IPS-NIHi7 (cell line): ENCODE results near the gene DCAF5.

Experiments used
- DNase-seq: peaks from one replicate; pipeline ENCODE4 v3.0.0; 2012; ENCODE audit warnings: mixed read lengths; ENCODE audit errors: extremely low spot score

Gene DCAF5

GRCh38 chr14:69005432-69006148 is 147.3 kb downstream of the DCAF5 start:
- peak; percentile 70 for DNase-seq

DNA sequence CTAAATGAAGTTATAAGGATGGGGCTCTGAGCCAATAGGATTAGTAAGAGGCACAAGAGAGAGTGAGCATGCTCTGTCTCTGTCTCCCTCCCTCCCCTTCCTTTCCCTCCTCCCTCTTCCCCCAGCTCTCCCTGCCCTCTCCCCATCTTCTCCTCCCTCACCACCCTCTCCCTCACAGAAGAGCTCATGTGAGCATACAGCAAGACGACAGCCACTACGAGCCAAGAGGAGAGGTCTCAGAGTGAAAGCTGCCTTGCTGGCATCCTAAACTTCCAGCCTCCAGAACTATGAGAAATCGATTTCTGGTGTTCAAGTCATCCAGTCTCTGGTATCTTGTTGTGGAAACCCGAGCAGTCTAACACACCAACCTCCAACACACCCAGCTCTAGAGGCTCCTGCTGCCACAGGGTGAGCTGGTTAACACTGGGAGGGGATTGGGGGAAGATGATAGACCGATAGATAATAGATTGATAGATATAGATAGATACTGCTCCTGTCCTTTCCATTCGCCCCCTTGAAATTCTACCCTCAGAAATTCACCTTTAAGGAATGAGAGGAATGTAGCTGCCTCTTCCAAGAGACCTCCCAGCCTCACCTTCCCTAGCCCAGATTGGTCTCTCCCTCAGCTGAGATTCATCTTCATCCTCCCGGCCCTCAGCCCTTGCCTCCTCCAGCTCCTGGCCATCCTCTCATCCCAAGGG is 148.0 kb downstream of the DCAF5 start:
- peak; percentile 26 for DNase-seq

GRCh38 chr14:69003626-69004025 is 149.3 kb downstream of the DCAF5 start:
- no peak for DNase-seq

DNA sequence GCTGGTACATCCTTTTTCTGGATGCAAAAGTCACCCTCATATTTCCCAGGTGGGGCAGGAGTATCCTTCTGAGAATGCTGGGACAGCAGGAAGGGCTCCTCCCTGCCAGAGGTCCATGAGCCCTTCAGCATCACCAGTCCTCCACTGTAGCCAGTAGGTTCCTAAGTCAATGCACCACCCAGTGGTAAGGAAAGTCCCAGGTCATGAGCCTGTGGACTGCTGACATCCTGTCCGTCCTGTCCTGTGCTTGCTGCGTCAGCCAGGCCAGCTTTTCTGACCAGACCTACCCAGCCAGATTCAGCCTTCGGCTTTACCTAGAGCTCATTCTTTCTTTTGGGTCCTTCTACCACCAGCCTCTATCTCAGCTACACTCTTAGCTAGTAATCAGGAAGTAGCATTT is 150.8 kb downstream of the DCAF5 start:
- DNase-seq: peak; percentile 71

- DNase-seq: no peak
Observed at GRCh38 chr14:69001375-69001774, 151.5 kb downstream of the DCAF5 start.
